ENCODE measurements around the gene FBXL2. TPM values are rescaled to one million over a fixed set of nuclear protein-coding genes. Genes with fewer than 3 reads are reported as not detected.

Gene FBXL2
- total and polyA plus RNA-seq, 2 of the 4 experiments (the other 2 are of a cell fraction): 15.8 to 21.0 TPM

DNA sequence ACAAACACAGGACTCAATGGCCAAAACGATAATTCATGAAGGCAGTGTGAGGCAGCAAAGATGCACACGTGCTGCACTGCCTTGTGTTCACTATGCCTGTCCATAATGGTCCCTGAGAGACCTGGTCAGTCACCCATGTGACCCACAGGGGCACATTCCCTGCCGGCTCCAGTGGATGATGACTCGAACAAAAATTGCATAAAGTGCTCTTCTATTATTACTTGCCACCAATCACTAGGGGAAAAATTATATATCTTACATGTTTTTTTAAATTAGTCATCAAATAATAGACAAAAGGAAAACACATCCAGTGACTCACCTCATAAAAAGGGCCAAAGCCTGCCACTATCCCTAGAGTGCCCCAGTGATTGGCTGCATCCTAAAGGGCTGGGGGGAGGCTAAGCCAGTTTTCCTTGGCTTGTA lies 115.5 kb downstream of the FBXL2 start:
- H3K27ac ChIP-seq (ENCODE audit: insufficient read depth, low read length): peak overlapping the region; percentile 52; the same call in 1 of the 2 replicates
- peak overlapping the region; percentile 7; the same call in 1 of the 2 replicates for H3K4me2 ChIP-seq (ENCODE audit: low read depth, low read length)
- 46% methylated on average over 2 of the region's 4 CpGs; no CpG with 5 or more reads in 1 of the 2 experiments for WGBS, 2 experiments (ENCODE audit: extremely low coverage in 2 of 2, insufficient read length in 1 of 2)
- no peak overlapping the region; the same call in 1 of the 2 replicates for H3K18ac ChIP-seq (ENCODE audit: low read depth, low read length)
- peaks cover 10% of the 10 kb centered on the region for H3K9me1 ChIP-seq (ENCODE audit: insufficient read depth, low read length)
- DNase-seq (peak; percentile 93), ATAC-seq (ENCODE audit: low read depth) (peak; percentile 96)
- H2BK5ac ChIP-seq (ENCODE audit: low read depth, low read length, poor library complexity, severe bottlenecking): peak overlapping the region; percentile 88
- H4K91ac ChIP-seq (ENCODE audit: insufficient read depth, low read depth, low read length): no peak overlapping the region
- H4K20me1 ChIP-seq (ENCODE audit: insufficient read depth, low read length): peaks cover 4% of the 10 kb centered on the region; the same call in 1 of the 2 replicates
- BruUV-seq (replicated peaks): no TSS peak
- H4K5ac ChIP-seq (ENCODE audit: low read depth, low read length): no peak overlapping the region
- intact Hi-C loops (cut with micrococcal nuclease) (loop anchor here (5.0 kb wide), 1 partner anchor 45 kb away; no protein-coding TSS in a partner anchor), in situ Hi-C loops (cut with MboI; ENCODE audit: low sequenced_read_pairs) (loop anchor here (10.0 kb wide), 1 partner anchor 322 kb away; the partner anchor contains the start of gene CLASP2), dilution Hi-C loops (cut with HindIII; ENCODE audit: low sequenced_read_pairs, unreplicated experiment) (loop anchor here (25.0 kb wide), 1 partner anchor 255 kb away; no protein-coding TSS in a partner anchor)
- no peak overlapping the region for H2AK9ac ChIP-seq (replicated peaks; ENCODE audit: low read depth, low read length, poor library complexity)
- H3K79me1 ChIP-seq (ENCODE audit: low read depth in 1 of 2, low read length in 2 of 2): peaks cover 27 to 53% of the 10 kb centered on the region in 2 experiments
- peak overlapping the region; percentile 63 for H2AFZ ChIP-seq (replicated peaks; ENCODE audit: low read length, poor library complexity)
- H3K36me3 ChIP-seq (ENCODE audit: control insufficient read depth, insufficient read depth, low read length): peaks cover 33% of the 10 kb centered on the region
- peak overlapping the region; percentile 34; the same call in 1 of the 2 replicates for H2BK120ac ChIP-seq (ENCODE audit: low read depth, low read length)
- H3K4me3 ChIP-seq (ENCODE audit: insufficient read depth, low read depth, low read length): no peak overlapping the region
- no peaks in the 10 kb centered on the region for H3K27me3 ChIP-seq (ENCODE audit: control insufficient read depth, insufficient read depth, low read length)
- peak overlapping the region; percentile 82 for H3K4ac ChIP-seq (ENCODE audit: low read depth, low read length)
- H3K23ac ChIP-seq (ENCODE audit: low read depth, low read length): no peak overlapping the region
- H2BK15ac ChIP-seq (ENCODE audit: low read depth, low read length): peak overlapping the region; percentile 33; the same call in 1 of the 3 replicates
- ChIA-PET POLR2A (ENCODE audit: unreplicated experiment) (no interaction called here), CTCF (no interaction called here)
- 0 out of 4 replicates have a peak overlapping the region, but pooled peaks of 1 of the 2 experiments have one; percentile 51 for H4K8ac ChIP-seq (ENCODE audit: low read depth in 2 of 2, low read length in 2 of 2)
- H3K9me3 ChIP-seq (ENCODE audit: control insufficient read depth, insufficient read depth, low read length): no peaks in the 10 kb centered on the region
- peaks cover 10% of the 10 kb centered on the region for H3K4me1 ChIP-seq (ENCODE audit: control insufficient read depth, insufficient read depth, low read length)
- no peak overlapping the region for H3K56ac ChIP-seq (ENCODE audit: extremely low read depth, insufficient read depth, low read length)
- peak overlapping the region; percentile 79; the same call in 1 of the 2 replicates for H2AK5ac ChIP-seq (ENCODE audit: low read depth, low read length)
- no peak overlapping the region for H3K9ac ChIP-seq (ENCODE audit: low read depth, low read length)
- TF ChIP-seq NFE2L2 (IDR thresholded peaks at IDR 0.05; ENCODE audit: low read depth, low read length) (no peak), SMC3 (IDR thresholded peaks at IDR 0.05; ENCODE audit: low read depth, low read length) (no peak), CEBPB (IDR thresholded peaks at IDR 0.05; ENCODE audit: low read depth, low read length) (peak; percentile 71), BHLHE40 (IDR thresholded peaks at IDR 0.05; ENCODE audit: low read depth, low read length) (peak; percentile 69), RFX5 (IDR thresholded peaks at IDR 0.05; ENCODE audit: low read depth, low read length) (no peak), FOS (IDR thresholded peaks at IDR 0.05; ENCODE audit: low read depth, low read length) (peak; percentile 93), MAFK (IDR thresholded peaks at IDR 0.05; ENCODE audit: low read depth, low read length) (peak; percentile 50; the same call in 1 of the 2 replicates), RAD21 (IDR thresholded peaks at IDR 0.05; ENCODE audit: low read length) (no peak), RCOR1 (IDR thresholded peaks at IDR 0.05; ENCODE audit: insufficient replicate concordance, low read length) (no peak), MAZ (IDR thresholded peaks at IDR 0.05; ENCODE audit: borderline replicate concordance, low read depth, low read length) (peak; percentile 35; the same call in 1 of the 2 replicates), POLR2A (IDR thresholded peaks at IDR 0.05; ENCODE audit: low read depth, low read length) (no peak), MXI1 (IDR thresholded peaks at IDR 0.05; ENCODE audit: borderline replicate concordance, low read depth, low read length) (no peak), CHD1 (IDR thresholded peaks at IDR 0.05; ENCODE audit: low read depth, low read length) (no peak)
- TF ChIP-seq, protein P1, sequence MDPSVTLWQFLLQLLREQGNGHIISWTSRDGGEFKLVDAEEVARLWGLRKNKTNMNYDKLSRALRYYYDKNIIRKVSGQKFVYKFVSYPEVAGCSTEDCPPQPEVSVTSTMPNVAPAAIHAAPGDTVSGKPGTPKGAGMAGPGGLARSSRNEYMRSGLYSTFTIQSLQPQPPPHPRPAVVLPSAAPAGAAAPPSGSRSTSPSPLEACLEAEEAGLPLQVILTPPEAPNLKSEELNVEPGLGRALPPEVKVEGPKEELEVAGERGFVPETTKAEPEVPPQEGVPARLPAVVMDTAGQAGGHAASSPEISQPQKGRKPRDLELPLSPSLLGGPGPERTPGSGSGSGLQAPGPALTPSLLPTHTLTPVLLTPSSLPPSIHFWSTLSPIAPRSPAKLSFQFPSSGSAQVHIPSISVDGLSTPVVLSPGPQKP (IDR thresholded peaks at IDR 0.05; ENCODE audit: borderline replicate concordance, low read depth, low read length): no peak
- TF ChIP-seq, protein P2, sequence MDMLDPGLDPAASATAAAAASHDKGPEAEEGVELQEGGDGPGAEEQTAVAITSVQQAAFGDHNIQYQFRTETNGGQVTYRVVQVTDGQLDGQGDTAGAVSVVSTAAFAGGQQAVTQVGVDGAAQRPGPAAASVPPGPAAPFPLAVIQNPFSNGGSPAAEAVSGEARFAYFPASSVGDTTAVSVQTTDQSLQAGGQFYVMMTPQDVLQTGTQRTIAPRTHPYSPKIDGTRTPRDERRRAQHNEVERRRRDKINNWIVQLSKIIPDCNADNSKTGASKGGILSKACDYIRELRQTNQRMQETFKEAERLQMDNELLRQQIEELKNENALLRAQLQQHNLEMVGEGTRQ (IDR thresholded peaks at IDR 0.05; ENCODE audit: low read depth, low read length): peak; percentile 91
- H2BK20ac ChIP-seq (ENCODE audit: low read depth, low read length): 0 out of 2 replicates have a peak overlapping the region, but pooled peaks have one; percentile 28
- peak overlapping the region; percentile 73; the same call in 1 of the 2 replicates for H3K14ac ChIP-seq (replicated peaks; ENCODE audit: low read depth, low read length)
